ENCODE data around the gene TNNI3K. TPM values are rescaled to one million over a fixed set of nuclear protein-coding genes. Genes with fewer than 3 reads are reported as not detected.

TNNI3K gene
- total and polyA plus RNA-seq, 9 of the 15 experiments (the other 6 are each of a cell fraction or from before 2014, with no cell fraction given): 0.21 to 0.53 (median 0.32) TPM; not detected in 5

DNA sequence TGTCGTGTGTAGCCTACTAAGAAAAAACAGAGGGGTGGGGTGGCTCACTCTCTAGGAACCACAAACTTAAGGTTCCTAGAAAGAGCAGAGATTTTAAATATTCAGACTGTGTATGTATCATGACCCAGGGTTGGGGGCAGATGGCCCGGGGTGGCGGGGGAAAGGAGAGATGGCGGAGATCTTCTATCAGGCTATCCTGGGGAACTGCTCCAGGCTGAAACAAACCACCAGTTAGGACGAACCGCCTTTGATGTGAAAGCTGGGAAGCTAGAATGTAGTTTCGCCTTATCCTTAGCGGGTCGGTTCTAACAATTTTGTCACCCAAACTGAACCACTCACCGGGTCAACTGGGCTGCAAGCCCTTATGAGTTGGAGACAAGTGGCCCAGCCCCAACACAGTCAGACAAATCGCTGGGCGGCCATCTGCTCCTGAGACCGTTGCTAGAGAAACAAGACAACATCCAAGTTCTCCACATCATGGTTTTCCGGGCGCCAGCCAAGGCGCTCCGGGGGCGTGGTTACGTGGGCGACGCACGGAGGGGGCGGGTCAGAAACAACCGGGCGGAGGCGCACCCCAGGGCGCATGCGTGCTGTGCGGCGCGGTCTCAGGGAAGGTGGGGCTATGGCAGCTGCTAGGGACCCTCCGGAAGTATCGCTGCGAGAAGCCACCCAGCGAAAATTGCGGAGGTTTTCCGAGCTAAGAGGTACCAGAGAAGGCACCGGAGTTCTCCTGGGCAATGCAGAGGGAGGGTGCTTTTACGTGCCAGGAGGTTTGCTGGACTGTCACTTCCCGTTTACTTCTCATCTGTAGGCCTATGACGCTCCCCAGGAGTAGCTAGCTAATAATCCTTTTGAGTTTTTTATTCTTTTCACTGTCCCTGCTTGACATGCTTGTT lies 37.3 kb upstream of the TNNI3K start, which contains the start of the genes FPGT and LRRIQ3 (continued):
- TF ChIP-seq JUNB (CRISPR knock-in tag; conservative IDR thresholded peaks at IDR 0.05) (no peak), TSC22D4 (tag; IDR thresholded peaks at IDR 0.05) (no peak), CTBP1 (IDR thresholded peaks at IDR 0.05; ENCODE audit: borderline replicate concordance) (peak; percentile 85), NEUROD1 (IDR thresholded peaks at IDR 0.05; ENCODE audit: borderline replicate concordance, low read depth, low read length, partially characterized antibody) (no peak), ETV1 (tag; conservative IDR thresholded peaks at IDR 0.05; ENCODE audit: low read depth) (peak; percentile 88), ZNF124 (CRISPR knock-in tag; IDR thresholded peaks at IDR 0.05) (no peak), CREBBP (IDR thresholded peaks at IDR 0.05; ENCODE audit: low read depth, low read length) (no peak), HDAC2 (IDR thresholded peaks at IDR 0.05) (no peak), GATAD2B (IDR thresholded peaks at IDR 0.05; ENCODE audit: borderline replicate concordance) (no peak), YY1 (IDR thresholded peaks at IDR 0.05; ENCODE audit: borderline replicate concordance in 1 of 3, control insufficient read depth in 1 of 3, extremely low read depth in 1 of 3, insufficient read depth in 3 of 3, insufficient read length in 1 of 3, insufficient replicate concordance in 2 of 3, low read depth in 1 of 3, low read length in 2 of 3) (peak; percentile 31 to 74 (median 72)), CHD4 (IDR thresholded peaks at IDR 0.05; ENCODE audit: insufficient read depth, insufficient replicate concordance, low read depth, low read length, poor library complexity, severe bottlenecking) (no peak), ZNF24 (IDR thresholded peaks at IDR 0.05) (peak; percentile 90), MEF2A (IDR thresholded peaks at IDR 0.05; ENCODE audit: control insufficient read depth, low read depth, low read length) (no peak), EGR1 (conservative IDR thresholded peaks at IDR 0.05) (peak; percentile 99), RFX1 (IDR thresholded peaks at IDR 0.05) (peak; percentile 92), TRIM24 (IDR thresholded peaks at IDR 0.05) (no peak), ZBTB17 (CRISPR knock-in tag; IDR thresholded peaks at IDR 0.05) (no peak)
- TF ChIP-seq, protein P1, sequence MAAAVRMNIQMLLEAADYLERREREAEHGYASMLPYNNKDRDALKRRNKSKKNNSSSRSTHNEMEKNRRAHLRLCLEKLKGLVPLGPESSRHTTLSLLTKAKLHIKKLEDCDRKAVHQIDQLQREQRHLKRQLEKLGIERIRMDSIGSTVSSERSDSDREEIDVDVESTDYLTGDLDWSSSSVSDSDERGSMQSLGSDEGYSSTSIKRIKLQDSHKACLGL (CRISPR knock-in tag; IDR thresholded peaks at IDR 0.05; ENCODE audit: borderline replicate concordance, poor library complexity, severe bottlenecking): no peak
- TF ChIP-seq, protein P2, sequence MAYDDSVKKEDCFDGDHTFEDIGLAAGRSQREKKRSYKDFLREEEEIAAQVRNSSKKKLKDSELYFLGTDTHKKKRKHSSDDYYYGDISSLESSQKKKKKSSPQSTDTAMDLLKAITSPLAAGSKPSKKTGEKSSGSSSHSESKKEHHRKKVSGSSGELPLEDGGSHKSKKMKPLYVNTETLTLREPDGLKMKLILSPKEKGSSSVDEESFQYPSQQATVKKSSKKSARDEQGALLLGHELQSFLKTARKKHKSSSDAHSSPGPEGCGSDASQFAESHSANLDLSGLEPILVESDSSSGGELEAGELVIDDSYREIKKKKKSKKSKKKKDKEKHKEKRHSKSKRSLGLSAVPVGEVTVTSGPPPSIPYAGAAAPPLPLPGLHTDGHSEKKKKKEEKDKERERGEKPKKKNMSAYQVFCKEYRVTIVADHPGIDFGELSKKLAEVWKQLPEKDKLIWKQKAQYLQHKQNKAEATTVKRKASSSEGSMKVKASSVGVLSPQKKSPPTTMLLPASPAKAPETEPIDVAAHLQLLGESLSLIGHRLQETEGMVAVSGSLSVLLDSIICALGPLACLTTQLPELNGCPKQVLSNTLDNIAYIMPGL (CRISPR knock-in tag; IDR thresholded peaks at IDR 0.05): no peak
- TF ChIP-seq, protein P3, sequence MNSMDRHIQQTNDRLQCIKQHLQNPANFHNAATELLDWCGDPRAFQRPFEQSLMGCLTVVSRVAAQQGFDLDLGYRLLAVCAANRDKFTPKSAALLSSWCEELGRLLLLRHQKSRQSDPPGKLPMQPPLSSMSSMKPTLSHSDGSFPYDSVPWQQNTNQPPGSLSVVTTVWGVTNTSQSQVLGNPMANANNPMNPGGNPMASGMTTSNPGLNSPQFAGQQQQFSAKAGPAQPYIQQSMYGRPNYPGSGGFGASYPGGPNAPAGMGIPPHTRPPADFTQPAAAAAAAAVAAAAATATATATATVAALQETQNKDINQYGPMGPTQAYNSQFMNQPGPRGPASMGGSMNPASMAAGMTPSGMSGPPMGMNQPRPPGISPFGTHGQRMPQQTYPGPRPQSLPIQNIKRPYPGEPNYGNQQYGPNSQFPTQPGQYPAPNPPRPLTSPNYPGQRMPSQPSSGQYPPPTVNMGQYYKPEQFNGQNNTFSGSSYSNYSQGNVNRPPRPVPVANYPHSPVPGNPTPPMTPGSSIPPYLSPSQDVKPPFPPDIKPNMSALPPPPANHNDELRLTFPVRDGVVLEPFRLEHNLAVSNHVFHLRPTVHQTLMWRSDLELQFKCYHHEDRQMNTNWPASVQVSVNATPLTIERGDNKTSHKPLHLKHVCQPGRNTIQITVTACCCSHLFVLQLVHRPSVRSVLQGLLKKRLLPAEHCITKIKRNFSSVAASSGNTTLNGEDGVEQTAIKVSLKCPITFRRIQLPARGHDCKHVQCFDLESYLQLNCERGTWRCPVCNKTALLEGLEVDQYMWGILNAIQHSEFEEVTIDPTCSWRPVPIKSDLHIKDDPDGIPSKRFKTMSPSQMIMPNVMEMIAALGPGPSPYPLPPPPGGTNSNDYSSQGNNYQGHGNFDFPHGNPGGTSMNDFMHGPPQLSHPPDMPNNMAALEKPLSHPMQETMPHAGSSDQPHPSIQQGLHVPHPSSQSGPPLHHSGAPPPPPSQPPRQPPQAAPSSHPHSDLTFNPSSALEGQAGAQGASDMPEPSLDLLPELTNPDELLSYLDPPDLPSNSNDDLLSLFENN (IDR thresholded peaks at IDR 0.05; ENCODE audit: low read depth in 2 of 2, low read length in 2 of 2): peak in 1 of 2 experiments; percentile 38; a peak in 1 of 4 replicates

Measured in K562 (cell line).